Endothelial cell of umbilical vein (primary cell): ENCODE measurements around the gene OR6C6.

ENCODE experiments used
- CTCF ChIP-seq, 2 donors: IDR thresholded peaks; 1 replicate in 1 of 2; 2 replicates in 1 of 2; pipeline ENCODE4 v1.5.1; 2011; ENCODE audit warnings: low read length in 2 of 2, mild to moderate bottlenecking in 2 of 2, moderate library complexity in 2 of 2, control low read depth in 1 of 2, inconsistent platforms in 1 of 2, low read depth in 1 of 2; ENCODE audit not compliant: insufficient read depth in 1 of 2; ENCODE audit errors: extremely low read depth in 1 of 2
- EZH2 ChIP-seq: IDR thresholded peaks from 2 replicates; pipeline ENCODE4 v1.6.1; 2012; ENCODE audit warnings: borderline replicate concordance, low read depth, mild to moderate bottlenecking, moderate library complexity, low read length, inconsistent platforms; ENCODE audit not compliant: severe bottlenecking
- FOS ChIP-seq: IDR thresholded peaks from 2 replicates; pipeline ENCODE4 v1.6.1; 2011; ENCODE audit warnings: mild to moderate bottlenecking, low read length, moderate library complexity, borderline replicate concordance; ENCODE audit not compliant: insufficient read depth
- POLR2A ChIP-seq: IDR thresholded peaks from 2 replicates; pipeline ENCODE4 v1.6.1; 2012; ENCODE audit warnings: low read depth, mild to moderate bottlenecking, control low read depth, low read length

DNA sequence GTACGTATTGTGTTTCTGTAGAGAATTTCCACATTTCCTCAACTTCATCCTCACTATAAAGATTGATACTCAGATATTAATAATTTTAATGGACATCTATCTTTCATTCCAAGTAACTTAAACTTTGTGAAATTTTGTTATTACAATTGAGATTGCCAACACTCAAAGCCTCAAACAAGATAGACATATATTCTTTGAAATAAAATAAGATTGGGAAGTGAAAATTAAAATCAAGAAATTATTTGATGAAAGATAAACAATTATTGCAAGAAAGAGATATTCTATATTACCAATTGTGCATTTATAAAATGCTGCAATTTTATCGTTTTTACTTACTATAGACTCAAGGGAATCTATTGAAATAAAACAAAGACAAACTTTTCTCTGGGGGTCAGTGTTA is at the start of gene OR6C6:
- no peak for TF ChIP-seq CTCF (IDR thresholded peaks at IDR 0.05; ENCODE audit: extremely low read depth in 1 of 2, insufficient read depth in 1 of 2, low read depth in 1 of 2, low read length in 2 of 2)
- no peak for TF ChIP-seq EZH2
- no peak for TF ChIP-seq POLR2A
- no peak for TF ChIP-seq FOS
